IMR-90 (cell line): ENCODE data around the gene CNKSR3. TPM values are rescaled to one million over a fixed set of nuclear protein-coding genes. Genes with fewer than 3 reads are reported as not detected.

Experiments
- ATAC-seq: fragments of 200-7000 bp; cut with Tn5 transposase; 2 replicates; pipeline ENCODE4 v1.9.1; 2020; ENCODE audit warnings: low read depth, mild to moderate bottlenecking, moderate library complexity
- BruUV-seq: library from RNA; stranded (reverse); fragments of 400-500 nt; replicated peaks from 2 replicates; lab custom pipeline; 2021; lab: Mats Ljungman, UMichigan
- CTCF ChIA-PET: fragments of 300-600 bp; formaldehyde crosslinking; extraction: SDS; loops from one replicate; lab custom pipeline; 2021; ENCODE audit warnings: antibody characterized with exemption; lab: Yijun Ruan, JAX
- POLR2A ChIA-PET: fragments of 300-600 bp; sonication (Branson Sonifier 250); formaldehyde crosslinking; loops from one replicate; lab custom pipeline; 2022; ENCODE audit warnings: antibody characterized with exemption; ENCODE audit not compliant: unreplicated experiment; lab: Charles Lee
- DNase-seq: peaks from one replicate; pipeline ENCODE4 v3.0.0; 2013
- H2AFZ ChIP-seq: replicated peaks from 2 replicates; pipeline ENCODE3; 2013; ENCODE audit warnings: low read length, mild to moderate bottlenecking; ENCODE audit not compliant: poor library complexity
- H2AK5ac ChIP-seq: 2 replicates; pipeline ENCODE4 v1.6.1; 2013; ENCODE audit warnings: low read depth, low read length, inconsistent platforms
- H2AK9ac ChIP-seq: replicated peaks from 2 replicates; pipeline ENCODE3; 2013; ENCODE audit warnings: mild to moderate bottlenecking, low read depth, low read length, moderate library complexity; ENCODE audit not compliant: poor library complexity
- H2BK120ac ChIP-seq: 2 replicates; pipeline ENCODE4 v1.6.1; 2013; ENCODE audit warnings: low read depth, low read length, inconsistent platforms
- H2BK15ac ChIP-seq: 3 replicates; pipeline ENCODE4 v1.6.1; 2013; ENCODE audit warnings: low read depth, low read length, inconsistent platforms
- H2BK20ac ChIP-seq: 2 replicates; pipeline ENCODE4 v1.6.1; 2013; ENCODE audit warnings: low read depth, mild to moderate bottlenecking, inconsistent platforms, low read length, moderate library complexity
- H2BK5ac ChIP-seq: 2 replicates; pipeline ENCODE4 v1.6.1; 2013; ENCODE audit warnings: mild to moderate bottlenecking, low read depth, low read length, inconsistent platforms; ENCODE audit not compliant: poor library complexity, severe bottlenecking
- H3K14ac ChIP-seq: replicated peaks from 2 replicates; pipeline ENCODE4 v1.6.1; 2013; ENCODE audit warnings: low read depth, low read length, inconsistent platforms
- H3K18ac ChIP-seq: 2 replicates; pipeline ENCODE4 v1.6.1; 2013; ENCODE audit warnings: low read depth, low read length, control low read depth
- H3K23ac ChIP-seq: 2 replicates; pipeline ENCODE4 v1.6.1; 2013; ENCODE audit warnings: low read depth, low read length, inconsistent platforms
- H3K27ac ChIP-seq: 2 replicates; pipeline ENCODE4 v1.5.1; 2013; ENCODE audit warnings: mild to moderate bottlenecking, control low read depth, low read length; ENCODE audit not compliant: insufficient read depth
- H3K27me3 ChIP-seq: 2 replicates; pipeline ENCODE4 v1.6.1; 2013; ENCODE audit warnings: low read length; ENCODE audit not compliant: control insufficient read depth, insufficient read depth
- H3K36me3 ChIP-seq: 2 replicates; pipeline ENCODE4 v1.6.1; 2013; ENCODE audit warnings: low read length, mixed read lengths; ENCODE audit not compliant: control insufficient read depth, insufficient read depth
- H3K4ac ChIP-seq: 2 replicates; pipeline ENCODE4 v1.6.1; 2013; ENCODE audit warnings: low read depth, low read length, inconsistent platforms
- H3K4me1 ChIP-seq: 2 replicates; pipeline ENCODE4 v1.6.1; 2013; ENCODE audit warnings: low read length, mixed read lengths; ENCODE audit not compliant: control insufficient read depth, insufficient read depth
- H3K4me2 ChIP-seq: 2 replicates; pipeline ENCODE4 v1.6.1; 2013; ENCODE audit warnings: low read depth, mild to moderate bottlenecking, control low read depth, low read length, moderate library complexity
- H3K4me3 ChIP-seq: 2 replicates; pipeline ENCODE4 v1.5.1; 2013; ENCODE audit warnings: low read depth, mild to moderate bottlenecking, control low read depth, low read length, moderate library complexity; ENCODE audit not compliant: insufficient read depth
- H3K56ac ChIP-seq: 2 replicates; pipeline ENCODE4 v1.6.1; 2013; ENCODE audit warnings: low read length, inconsistent platforms; ENCODE audit not compliant: insufficient read depth; ENCODE audit errors: extremely low read depth
- H3K79me1 ChIP-seq, 2 experiments: 2 replicates each; pipeline ENCODE4 v1.6.1; 2013; ENCODE audit warnings: low read length in 2 of 2, inconsistent platforms in 1 of 2, low read depth in 1 of 2
- H3K9ac ChIP-seq: 2 replicates; pipeline ENCODE4 v1.6.1; 2013; ENCODE audit warnings: low read depth, low read length, control low read depth
- H3K9me1 ChIP-seq: 2 replicates; pipeline ENCODE4 v1.6.1; 2013; ENCODE audit warnings: low read length, inconsistent platforms; ENCODE audit not compliant: insufficient read depth
- H3K9me3 ChIP-seq: 2 replicates; pipeline ENCODE4 v1.6.1; 2013; ENCODE audit warnings: low read length; ENCODE audit not compliant: control insufficient read depth, insufficient read depth
- H4K20me1 ChIP-seq: 2 replicates; pipeline ENCODE4 v1.6.1; 2013; ENCODE audit warnings: low read length, inconsistent platforms; ENCODE audit not compliant: insufficient read depth
- H4K5ac ChIP-seq: 2 replicates; pipeline ENCODE4 v1.6.1; 2013; ENCODE audit warnings: mild to moderate bottlenecking, low read depth, low read length, control low read depth
- H4K8ac ChIP-seq, 2 experiments: 2 replicates each; pipeline ENCODE4 v1.6.1; 2013; ENCODE audit warnings: low read depth in 2 of 2, low read length in 2 of 2, control low read depth in 1 of 2, inconsistent platforms in 1 of 2
- H4K91ac ChIP-seq: 2 replicates; pipeline ENCODE4 v1.6.1; 2013; ENCODE audit warnings: low read depth, low read length, inconsistent platforms; ENCODE audit not compliant: insufficient read depth
- BHLHE40 ChIP-seq: fragments of 150-350 bp; IDR thresholded peaks from 2 replicates; pipeline ENCODE4 v1.6.1; 2016; ENCODE audit warnings: mild to moderate bottlenecking, low read depth, low read length
- CEBPB ChIP-seq: IDR thresholded peaks from 2 replicates; pipeline ENCODE4 v1.6.1; 2012; ENCODE audit warnings: low read depth, low read length, improper control_type of control experiment
- CHD1 ChIP-seq: IDR thresholded peaks from 2 replicates; pipeline ENCODE4 v1.6.1; 2012; ENCODE audit warnings: low read depth, low read length, improper control_type of control experiment
- CTCF ChIP-seq: conservative IDR thresholded peaks from 2 replicates; pipeline ENCODE4 v1.5.1; 2012; ENCODE audit warnings: mild to moderate bottlenecking, low read depth, low read length, improper control_type of control experiment
- ELK1 ChIP-seq: fragments of 150-350 bp; IDR thresholded peaks from 2 replicates; pipeline ENCODE4 v1.6.1; 2016; ENCODE audit warnings: low read depth, mild to moderate bottlenecking, low read length, moderate library complexity, borderline replicate concordance
- FOS ChIP-seq: fragments of 150-350 bp; IDR thresholded peaks from 2 replicates; pipeline ENCODE4 v1.6.1; 2016; ENCODE audit warnings: low read depth, low read length
- MAFK ChIP-seq: IDR thresholded peaks from 2 replicates; pipeline ENCODE4 v1.6.1; 2012; ENCODE audit warnings: low read depth, low read length, improper control_type of control experiment
- MAZ ChIP-seq: IDR thresholded peaks from 2 replicates; pipeline ENCODE4 v1.6.1; 2012; ENCODE audit warnings: low read depth, mild to moderate bottlenecking, low read length, improper control_type of control experiment, moderate library complexity, borderline replicate concordance
- MXI1 ChIP-seq: IDR thresholded peaks from 2 replicates; pipeline ENCODE4 v1.6.1; 2012; ENCODE audit warnings: low read depth, mild to moderate bottlenecking, low read length, moderate library complexity, borderline replicate concordance
- NFE2L2 ChIP-seq: fragments of 150-350 bp; IDR thresholded peaks from 2 replicates; pipeline ENCODE4 v1.6.1; 2016; ENCODE audit warnings: low read depth, mild to moderate bottlenecking, low read length
- POLR2A ChIP-seq: IDR thresholded peaks from 2 replicates; pipeline ENCODE4 v1.6.1; 2012; ENCODE audit warnings: mild to moderate bottlenecking, low read depth, low read length
- RAD21 ChIP-seq: IDR thresholded peaks from 2 replicates; pipeline ENCODE4 v1.6.1; 2012; ENCODE audit warnings: low read length, improper control_type of control experiment
- RCOR1 ChIP-seq: IDR thresholded peaks from 2 replicates; pipeline ENCODE4 v1.6.1; 2012; ENCODE audit warnings: mild to moderate bottlenecking, low read length, improper control_type of control experiment; ENCODE audit not compliant: insufficient replicate concordance
- RFX5 ChIP-seq: IDR thresholded peaks from 2 replicates; pipeline ENCODE4 v1.8.0; 2012; ENCODE audit warnings: low read depth, mild to moderate bottlenecking, low read length, moderate library complexity
- SMC3 ChIP-seq: fragments of 150-350 bp; IDR thresholded peaks from 2 replicates; pipeline ENCODE4 v1.6.1; 2016; ENCODE audit warnings: low read depth, mild to moderate bottlenecking, antibody characterized with exemption, low read length, moderate library complexity
- USF2 ChIP-seq: fragments of 150-350 bp; IDR thresholded peaks from 2 replicates; pipeline ENCODE4 v1.6.1; 2017; ENCODE audit warnings: mild to moderate bottlenecking, antibody characterized with exemption, low read length, low read depth
- WGBS, 2 experiments: methylation state at CpG; one replicate each; pipeline versions ENCODE4 v1.1.5 to v1.1.7; 2013; ENCODE audit warnings: missing lambda C conversion rate in 2 of 2; ENCODE audit not compliant: insufficient read length in 1 of 2; ENCODE audit errors: extremely low coverage in 2 of 2; 5-methylcytosine and 5-hydroxymethylcytosine counted together
- dilution Hi-C: fragments of 300-500 bp; cut with HindIII; formaldehyde crosslinking; loops from one replicate; pipeline ENCODE4 v1.14.3; 2018; ENCODE audit warnings: low sequenced_read_pairs; ENCODE audit not compliant: unreplicated experiment
- in situ Hi-C: fragments of 300-500 bp; cut with MboI; formaldehyde crosslinking; loops from 3 replicates; pipeline ENCODE4 v1.14.3; 2019; ENCODE audit warnings: low sequenced_read_pairs, inconsistent platforms, mixed read lengths
- intact Hi-C: fragments of 100-400 bp; cut with micrococcal nuclease; formaldehyde crosslinking; loops from 2 replicates; pipeline ENCODE4 v1.10.0; 2022
- polyA plus RNA-seq, 3 experiments: library from polyadenylated mRNA; depleted of rRNA; stranded (reverse); fragments of >200 nt; gene quantifications; 2 replicates each; pipeline ENCODE4 v1.2.3, GENCODE V29; 2012; ENCODE audit warnings: low replicate concordance in 1 of 3
- total RNA-seq: library from RNA; depleted of rRNA; stranded (reverse); fragments of >200 nt; gene quantifications from 2 replicates; pipeline ENCODE4 v1.2.3, GENCODE V29; 2012

CNKSR3 gene
- total and polyA plus RNA-seq, 2 of the 4 experiments (the other 2 are of a cell fraction) = 6.7 to 15.8 TPM

- intact Hi-C loops = no loop called here
- no CpG with 5 or more reads among the region's 3 CpGs for WGBS, 2 experiments
- no peak overlapping the region for H3K56ac ChIP-seq
- H3K9me1 ChIP-seq = no peaks in the 10 kb centered on the region
- H3K27me3 ChIP-seq = no peaks in the 10 kb centered on the region
- no peak for DNase-seq
- no peaks in the 10 kb centered on the region for H3K9me3 ChIP-seq
- no peak overlapping the region for H3K4me3 ChIP-seq
- ChIA-PET POLR2A (no interaction called here), CTCF (no interaction called here)
- BruUV-seq = no TSS peak
- H3K18ac ChIP-seq = no peak overlapping the region
- H4K91ac ChIP-seq = no peak overlapping the region
- no peak overlapping the region for H3K14ac ChIP-seq
- dilution Hi-C loops = loop anchor here (25.0 kb wide), 1 partner anchor 198 kb away; no protein-coding TSS in a partner anchor
- H3K4ac ChIP-seq = no peak overlapping the region
- H2BK15ac ChIP-seq = no peak overlapping the region
- H3K27ac ChIP-seq = no peak overlapping the region
- no peak overlapping the region for H2AK5ac ChIP-seq
- TF ChIP-seq POLR2A = no peak
- TF ChIP-seq CEBPB = no peak
- TF ChIP-seq SMC3 = no peak
- TF ChIP-seq MXI1 = no peak
- TF ChIP-seq FOS = no peak
- TF ChIP-seq MAZ = no peak
- TF ChIP-seq CHD1 = no peak
- no peak for TF ChIP-seq USF2
- TF ChIP-seq ELK1 = no peak
- TF ChIP-seq MAFK = no peak
- no peak for TF ChIP-seq RAD21
- TF ChIP-seq NFE2L2 = no peak
- no peak for TF ChIP-seq RCOR1
- no peak for TF ChIP-seq RFX5
- TF ChIP-seq CTCF = no peak
- TF ChIP-seq BHLHE40 = no peak
- H2AFZ ChIP-seq = no peak overlapping the region
- no peaks in the 10 kb centered on the region for H4K20me1 ChIP-seq
- no peak overlapping the region for H3K4me2 ChIP-seq
- peaks cover 2% of the 10 kb centered on the region for H3K4me1 ChIP-seq
- H2BK20ac ChIP-seq = no peak overlapping the region
- no peak for ATAC-seq
- no peak overlapping the region for H3K23ac ChIP-seq
- no peak overlapping the region for H2BK120ac ChIP-seq
- no peaks in the 10 kb centered on the region for H3K79me1 ChIP-seq
- H4K5ac ChIP-seq = no peak overlapping the region
- in situ Hi-C loops = no loop called here
- H3K36me3 ChIP-seq = no peaks in the 10 kb centered on the region
- no peak overlapping the region for H3K9ac ChIP-seq
- H4K8ac ChIP-seq = no peak overlapping the region
- H2AK9ac ChIP-seq = no peak overlapping the region
- no peak overlapping the region for H2BK5ac ChIP-seq
Observed at GRCh38 chr6:154360476-154360875, 150.0 kb downstream of the CNKSR3 start.
